Liver (tissue), 9 donors: ENCODE data around the gene NHLRC2. TPM values are rescaled to one million over a fixed set of nuclear protein-coding genes. Genes with fewer than 3 reads are reported as not detected.

Source experiments
- DNase-seq: peaks from one replicate; pipeline ENCODE4 v3.0.0-alpha.2; 2017; ENCODE audit warnings: low spot score
- H3K27ac ChIP-seq, 2 donors: one replicate each; pipeline ENCODE4 v1.7.0; 2013; ENCODE audit warnings: inconsistent platforms in 2 of 2, low read length in 2 of 2, control low read depth in 1 of 2, low read depth in 1 of 2, mild to moderate bottlenecking in 1 of 2
- H3K27me3 ChIP-seq, 4 donors: one replicate each; pipeline versions ENCODE4 v1.6.1 to v1.7.0; 2013; ENCODE audit warnings: low read length in 3 of 4, inconsistent platforms in 1 of 4, mild to moderate bottlenecking in 1 of 4, moderate library complexity in 1 of 4; ENCODE audit not compliant: control insufficient read depth in 4 of 4, insufficient read depth in 4 of 4
- H3K36me3 ChIP-seq, 4 donors: one replicate each; pipeline versions ENCODE4 v1.6.1 to v1.7.0; 2013; ENCODE audit warnings: low read length in 3 of 4, mild to moderate bottlenecking in 3 of 4, low read depth in 1 of 4, moderate library complexity in 1 of 4; ENCODE audit not compliant: control insufficient read depth in 4 of 4, insufficient read depth in 3 of 4
- H3K4me1 ChIP-seq, 4 donors: one replicate each; pipeline versions ENCODE4 v1.6.1 to v1.7.0; 2013; ENCODE audit warnings: low read length in 3 of 4, mild to moderate bottlenecking in 3 of 4, moderate library complexity in 1 of 4; ENCODE audit not compliant: control insufficient read depth in 4 of 4, insufficient read depth in 4 of 4
- H3K4me3 ChIP-seq, 3 donors: one replicate each; pipeline versions ENCODE4 v1.6.1 to v1.7.0; 2013; ENCODE audit warnings: low read length in 3 of 3, control low read depth in 1 of 3, low read depth in 1 of 3, mild to moderate bottlenecking in 1 of 3
- H3K9ac ChIP-seq, 2 donors: one replicate each; pipeline ENCODE4 v1.7.0; 2013; ENCODE audit warnings: low read length in 2 of 2, mild to moderate bottlenecking in 2 of 2, moderate library complexity in 2 of 2, control low read depth in 1 of 2, low read depth in 1 of 2
- H3K9me3 ChIP-seq, 4 donors: one replicate each; pipeline versions ENCODE4 v1.6.1 to v1.7.0; 2013; ENCODE audit warnings: low read length in 3 of 4; ENCODE audit not compliant: control insufficient read depth in 4 of 4
- ATF3 ChIP-seq: IDR thresholded peaks from 2 replicates; pipeline ENCODE4 v1.6.1; 2016; ENCODE audit warnings: antibody characterized with exemption
- EGR1 ChIP-seq, 2 donors: IDR thresholded peaks; 2 replicates each; pipeline ENCODE4 v1.6.1; 2016 to 2018; ENCODE audit warnings: antibody characterized with exemption in 2 of 2, low read depth in 2 of 2
- FOXA1 ChIP-seq: IDR thresholded peaks from 2 replicates; pipeline ENCODE4 v1.6.1; 2016; ENCODE audit warnings: antibody characterized with exemption
- FOXA2 ChIP-seq: IDR thresholded peaks from 2 replicates; pipeline ENCODE4 v1.6.1; 2016; ENCODE audit warnings: antibody characterized with exemption
- GABPA ChIP-seq, 2 donors: IDR thresholded peaks in 1 of 2; conservative IDR thresholded peaks in 1 of 2; 2 replicates each; pipeline ENCODE4 v1.6.1; 2016; ENCODE audit warnings: antibody characterized with exemption in 2 of 2, mild to moderate bottlenecking in 1 of 2, moderate library complexity in 1 of 2
- HNF4A ChIP-seq, 2 donors: conservative IDR thresholded peaks; 2 replicates each; pipeline ENCODE4 v1.6.1; 2016; ENCODE audit warnings: antibody characterized with exemption in 2 of 2, mild to moderate bottlenecking in 2 of 2
- HNF4G ChIP-seq: IDR thresholded peaks from 2 replicates; pipeline ENCODE4 v1.6.1; 2016; ENCODE audit warnings: antibody characterized with exemption
- JUND ChIP-seq, 2 donors: IDR thresholded peaks; 2 replicates each; pipeline ENCODE4 v1.6.1; 2016; ENCODE audit warnings: antibody characterized with exemption in 2 of 2
- RAD21 ChIP-seq, 2 donors: IDR thresholded peaks; 2 replicates each; pipeline ENCODE4 v1.6.1; 2016; ENCODE audit warnings: antibody characterized with exemption in 2 of 2, mild to moderate bottlenecking in 2 of 2
- REST ChIP-seq: IDR thresholded peaks from 2 replicates; pipeline ENCODE4 v1.6.1; 2016; ENCODE audit warnings: antibody characterized with exemption, mild to moderate bottlenecking
- RXRA ChIP-seq, 2 donors: IDR thresholded peaks; 2 replicates each; pipeline ENCODE4 v1.6.1; 2017 to 2018; ENCODE audit warnings: antibody characterized with exemption in 2 of 2, mild to moderate bottlenecking in 1 of 2
- SP1 ChIP-seq: IDR thresholded peaks from 2 replicates; pipeline ENCODE4 v1.6.1; 2018; ENCODE audit warnings: antibody characterized with exemption, mild to moderate bottlenecking
- TAF1 ChIP-seq: conservative IDR thresholded peaks from 2 replicates; pipeline ENCODE4 v1.6.1; 2016; ENCODE audit warnings: antibody characterized with exemption, mild to moderate bottlenecking
- YY1 ChIP-seq: IDR thresholded peaks from 2 replicates; pipeline ENCODE4 v1.6.1; 2016; ENCODE audit warnings: antibody characterized with exemption, mild to moderate bottlenecking
- WGBS: extraction: QIAGEN DNeasy Blood & Tissue Kit; methylation state at CpG from one replicate; pipeline ENCODE4 v1.1.7; 2013; 5-methylcytosine and 5-hydroxymethylcytosine counted together
- polyA plus RNA-seq, 2 donors: library from polyadenylated mRNA; stranded (reverse) in 1 of 2; unstranded in 1 of 2; fragments of 200-250 nt in 1 of 2; fragments of >200 nt in 1 of 2; fragmentation: Nextera tagmentation in 1 of 2; extraction: Ambion mirVana in 1 of 2; gene quantifications; one replicate each; pipeline versions ENCODE4 v1.2.1 to v1.2.3, GENCODE V29; 2013 to 2015
- total RNA-seq, 2 donors: library from RNA; depleted of rRNA; stranded (reverse); fragments of >200 nt; gene quantifications; one replicate each; pipeline ENCODE4 v1.2.3, GENCODE V29; 2014
- TF ChIP-seq, protein P1 (sequence below): fragments of 150-350 bp; IDR thresholded peaks from 2 replicates; pipeline ENCODE4 v1.5.1; 2017; ENCODE audit warnings: improper control_type of control experiment, low read depth, low read length; ENCODE audit not compliant: missing input control
- TF ChIP-seq, protein P2 (sequence below): IDR thresholded peaks from 2 replicates; pipeline ENCODE4 v1.6.1; 2016; ENCODE audit warnings: antibody characterized with exemption
- donor health status: healthy.
- donor health status: healthy.
- donor health status: healthy.
- donor health status: healthy.
- donor health status: healthy.

NHLRC2 gene
- total and polyA plus RNA-seq, 4 donors: 2.3 to 14.2 (median 7.4) TPM

GRCh38 chr10:113908236-113908635 lies 53.8 kb downstream of the NHLRC2 start:
- no peak for DNase-seq

More at GRCh38 chr10:113908236-113908635, 53.8 kb downstream of the NHLRC2 start:
- Histone ChIP-seq H3K4me1 (peaks cover 0 to 4% (median 0%) of the 10 kb centered on the region in 4 donors), H3K27ac (no peak overlapping the region), H3K9me3 (no peaks in the 10 kb centered on the region), H3K36me3 (peaks cover 1 to 42% (median 24%) of the 10 kb centered on the region in 4 donors), H3K4me3 (no peak overlapping the region), H3K27me3 (no peaks in the 10 kb centered on the region), H3K9ac (no peak overlapping the region)
- WGBS: 92% methylated on average over 1 of the region's 1 CpG
- no peak for TF ChIP-seq SP1
- TF ChIP-seq FOXA2: no peak
- no peak for TF ChIP-seq FOXA1
- no peak for TF ChIP-seq ATF3
- TF ChIP-seq JUND (IDR thresholded peaks at IDR 0.05): no peak
- TF ChIP-seq REST: no peak
- TF ChIP-seq, protein P1, sequence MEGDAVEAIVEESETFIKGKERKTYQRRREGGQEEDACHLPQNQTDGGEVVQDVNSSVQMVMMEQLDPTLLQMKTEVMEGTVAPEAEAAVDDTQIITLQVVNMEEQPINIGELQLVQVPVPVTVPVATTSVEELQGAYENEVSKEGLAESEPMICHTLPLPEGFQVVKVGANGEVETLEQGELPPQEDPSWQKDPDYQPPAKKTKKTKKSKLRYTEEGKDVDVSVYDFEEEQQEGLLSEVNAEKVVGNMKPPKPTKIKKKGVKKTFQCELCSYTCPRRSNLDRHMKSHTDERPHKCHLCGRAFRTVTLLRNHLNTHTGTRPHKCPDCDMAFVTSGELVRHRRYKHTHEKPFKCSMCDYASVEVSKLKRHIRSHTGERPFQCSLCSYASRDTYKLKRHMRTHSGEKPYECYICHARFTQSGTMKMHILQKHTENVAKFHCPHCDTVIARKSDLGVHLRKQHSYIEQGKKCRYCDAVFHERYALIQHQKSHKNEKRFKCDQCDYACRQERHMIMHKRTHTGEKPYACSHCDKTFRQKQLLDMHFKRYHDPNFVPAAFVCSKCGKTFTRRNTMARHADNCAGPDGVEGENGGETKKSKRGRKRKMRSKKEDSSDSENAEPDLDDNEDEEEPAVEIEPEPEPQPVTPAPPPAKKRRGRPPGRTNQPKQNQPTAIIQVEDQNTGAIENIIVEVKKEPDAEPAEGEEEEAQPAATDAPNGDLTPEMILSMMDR: no peak
- TF ChIP-seq RAD21 (IDR thresholded peaks at IDR 0.05): no peak
- no peak for TF ChIP-seq TAF1
- TF ChIP-seq HNF4G: no peak
- no peak for TF ChIP-seq EGR1 (IDR thresholded peaks at IDR 0.05; ENCODE audit: low read depth in 2 of 2)
- no peak for TF ChIP-seq YY1
- TF ChIP-seq HNF4A (conservative IDR thresholded peaks at IDR 0.05): no peak
- TF ChIP-seq RXRA (IDR thresholded peaks at IDR 0.05): no peak
- no peak for TF ChIP-seq GABPA (IDR thresholded peaks at IDR 0.05 in 1 of 2, conservative IDR thresholded peaks at IDR 0.05 in 1 of 2)
- TF ChIP-seq, protein P2, sequence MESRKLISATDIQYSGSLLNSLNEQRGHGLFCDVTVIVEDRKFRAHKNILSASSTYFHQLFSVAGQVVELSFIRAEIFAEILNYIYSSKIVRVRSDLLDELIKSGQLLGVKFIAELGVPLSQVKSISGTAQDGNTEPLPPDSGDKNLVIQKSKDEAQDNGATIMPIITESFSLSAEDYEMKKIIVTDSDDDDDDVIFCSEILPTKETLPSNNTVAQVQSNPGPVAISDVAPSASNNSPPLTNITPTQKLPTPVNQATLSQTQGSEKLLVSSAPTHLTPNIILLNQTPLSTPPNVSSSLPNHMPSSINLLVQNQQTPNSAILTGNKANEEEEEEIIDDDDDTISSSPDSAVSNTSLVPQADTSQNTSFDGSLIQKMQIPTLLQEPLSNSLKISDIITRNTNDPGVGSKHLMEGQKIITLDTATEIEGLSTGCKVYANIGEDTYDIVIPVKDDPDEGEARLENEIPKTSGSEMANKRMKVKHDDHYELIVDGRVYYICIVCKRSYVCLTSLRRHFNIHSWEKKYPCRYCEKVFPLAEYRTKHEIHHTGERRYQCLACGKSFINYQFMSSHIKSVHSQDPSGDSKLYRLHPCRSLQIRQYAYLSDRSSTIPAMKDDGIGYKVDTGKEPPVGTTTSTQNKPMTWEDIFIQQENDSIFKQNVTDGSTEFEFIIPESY: no peak
